NCI-H345 treated with DMSO at 0.1 percent for 48 hours (cell line): Measurements from ENCODE around the gene ZNF785.
"Not testable (repeated sequence)": the region's sequence is repeated elsewhere in the genome, so short reads cannot be mapped to it uniquely, and the experiment has no call there.

Experiments used
- DNase-seq: peaks from one replicate; lab custom pipeline; 2025; ENCODE audit not compliant: unreplicated experiment; lab: John Stamatoyannopoulos, UW

ZNF785 gene

GRCh38 chr16:30540916-30541464 is 44.5 kb downstream of the ZNF785 start:
- not testable (repeated sequence) for DNase-seq

- DNase-seq: not testable (repeated sequence)
Measured at GRCh38 chr16:30539986-30540526, 45.4 kb downstream of the ZNF785 start.

- DNase-seq: no peak
Measured at GRCh38 chr16:30539000-30539964, 46.2 kb downstream of the ZNF785 start.

- not testable (repeated sequence) for DNase-seq
Measured at GRCh38 chr16:30536391-30537024, 49.0 kb downstream of the ZNF785 start.

- peak; percentile 57 for DNase-seq
Measured at GRCh38 chr16:30535777-30536190, 49.7 kb downstream of the ZNF785 start.

- no peak for DNase-seq
Measured at GRCh38 chr16:30535106-30535776, 50.3 kb downstream of the ZNF785 start.

- peak; percentile 95 for DNase-seq
Measured at GRCh38 chr16:30534368-30535105, 51.0 kb downstream of the ZNF785 start, which contains the start of gene ZNF747. Gene ZNF747, minus strand, starts transcription at chr16:30534858. Its CDS starts 179 bp downstream, at chr16:30534679.

GRCh38 chr16:30533748-30534367 is 51.6 kb downstream of the ZNF785 start:
- no peak for DNase-seq

GRCh38 chr16:30533146-30533522 is 52.4 kb downstream of the ZNF785 start:
- no peak for DNase-seq

GRCh38 chr16:30532285-30533145 is 53.0 kb downstream of the ZNF785 start:
- DNase-seq: no peak
